GM21447 (cell line): ENCODE measurements around the gene TFIP11.

ENCODE experiments used
- ATAC-seq: cut with Tn5 transposase; IDR thresholded peaks from one replicate; pipeline ENCODE4 v1.9.1; 2021; ENCODE audit not compliant: unreplicated experiment

The TFIP11 gene

DNA sequence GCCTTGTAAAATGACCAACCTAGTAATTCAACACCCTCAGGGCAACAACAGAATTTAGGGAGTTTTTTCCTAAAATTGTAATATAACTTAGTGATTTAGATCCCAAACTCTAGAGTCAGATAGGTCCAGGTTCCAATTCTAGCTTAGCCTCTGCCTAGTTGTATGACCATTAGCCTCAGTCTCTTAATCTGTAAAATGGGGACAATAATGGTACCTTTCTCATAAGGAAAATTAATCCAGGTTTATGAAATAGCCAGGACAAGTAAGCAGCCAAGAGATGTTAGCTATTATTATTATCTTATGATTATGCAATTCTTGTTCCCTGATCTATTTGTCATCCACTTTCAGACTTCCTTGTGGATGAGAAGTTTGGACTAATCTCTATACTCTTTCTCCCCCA, 4.1 kb downstream of the TFIP11 start:
- ATAC-seq, result no peak

- ATAC-seq, result no peak
Measured at GRCh38 chr22:26503758-26504157, 8.5 kb downstream of the TFIP11 start.

DNA sequence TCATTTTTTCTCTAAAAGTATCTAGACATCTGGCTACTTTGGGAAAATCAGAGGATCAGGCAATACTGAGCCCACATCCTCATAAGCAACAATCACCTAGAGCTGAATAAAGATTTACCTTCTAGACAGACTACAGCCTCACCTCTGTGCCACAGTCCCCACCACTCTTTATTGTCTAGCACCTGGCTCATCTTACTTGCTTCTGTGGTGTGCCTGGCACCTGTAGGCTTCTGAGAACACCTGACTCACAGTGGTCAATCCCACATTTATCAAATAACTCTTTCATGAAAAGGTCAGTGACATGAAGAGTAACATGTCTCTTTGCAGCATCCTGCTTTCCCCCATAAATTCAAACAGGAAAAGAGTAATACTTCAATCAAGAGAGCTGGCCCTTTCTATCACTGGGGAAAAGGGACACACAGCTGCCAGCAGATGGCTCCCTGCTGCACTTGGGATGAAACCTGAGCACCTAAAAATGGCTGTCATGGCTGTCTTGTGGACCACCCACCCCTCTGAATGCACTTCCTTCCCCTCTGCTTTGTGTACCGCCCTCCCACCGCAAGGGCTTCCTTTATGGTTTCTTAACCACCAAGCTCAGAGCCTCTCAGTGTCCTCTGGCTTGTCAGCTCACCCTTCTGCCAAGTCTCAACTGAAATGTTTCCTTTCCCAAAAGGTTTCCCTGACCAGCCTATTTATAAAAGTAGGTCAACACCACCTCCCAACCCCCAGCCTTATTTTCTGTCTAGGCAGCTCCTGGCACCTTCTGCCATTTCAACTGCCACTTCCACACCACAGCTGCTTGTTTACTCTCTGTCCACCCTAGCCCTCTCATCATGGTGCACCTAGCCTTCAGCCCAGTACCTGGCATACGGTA, 9.3 kb downstream of the TFIP11 start:
- no peak for ATAC-seq

DNA sequence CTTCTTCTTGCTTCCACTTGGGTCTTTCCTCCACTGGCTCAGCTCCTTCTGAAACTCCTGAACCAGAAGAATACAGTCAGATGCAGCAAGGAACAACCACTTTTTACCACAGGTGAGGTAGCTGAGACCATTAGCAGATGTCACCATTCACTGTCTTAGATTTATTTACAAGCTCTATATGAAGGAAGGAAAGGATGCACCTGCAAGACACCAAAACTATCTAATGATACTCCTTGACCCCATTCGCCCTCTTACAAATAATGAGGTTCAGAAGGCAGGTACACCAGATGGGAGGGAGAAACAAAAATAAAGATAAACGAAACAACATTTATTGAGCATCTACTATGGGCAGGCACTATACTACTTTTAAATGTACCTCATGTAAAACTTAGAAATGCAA, 10.3 kb downstream of the TFIP11 start:
- ATAC-seq, result no peak

DNA sequence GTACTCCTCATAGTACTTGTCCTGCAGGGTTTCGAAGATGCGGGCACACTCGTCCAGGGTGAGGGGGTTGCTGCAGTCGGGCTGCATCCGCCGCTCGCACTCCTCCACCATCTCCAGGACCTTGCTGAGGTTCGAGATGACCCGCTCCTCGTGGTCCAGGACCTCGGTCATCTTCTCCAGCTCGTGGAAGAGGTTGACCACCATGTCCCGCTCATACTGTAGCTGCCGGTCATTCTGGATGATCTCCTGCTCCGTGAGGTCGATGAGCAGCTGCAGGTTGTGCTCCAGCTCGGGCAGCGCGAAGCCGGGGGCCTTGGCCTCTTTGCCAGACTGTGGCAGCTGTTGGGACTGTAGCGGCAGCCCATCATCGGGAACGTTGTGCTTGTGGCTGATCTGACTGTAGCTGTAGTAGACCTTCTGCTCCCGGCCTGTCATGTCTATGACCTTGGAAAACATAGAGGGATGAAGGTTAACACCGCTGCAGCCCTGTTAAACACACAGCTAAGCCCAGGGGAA, 13.0 kb downstream of the TFIP11 start:
- ATAC-seq, result no peak

DNA sequence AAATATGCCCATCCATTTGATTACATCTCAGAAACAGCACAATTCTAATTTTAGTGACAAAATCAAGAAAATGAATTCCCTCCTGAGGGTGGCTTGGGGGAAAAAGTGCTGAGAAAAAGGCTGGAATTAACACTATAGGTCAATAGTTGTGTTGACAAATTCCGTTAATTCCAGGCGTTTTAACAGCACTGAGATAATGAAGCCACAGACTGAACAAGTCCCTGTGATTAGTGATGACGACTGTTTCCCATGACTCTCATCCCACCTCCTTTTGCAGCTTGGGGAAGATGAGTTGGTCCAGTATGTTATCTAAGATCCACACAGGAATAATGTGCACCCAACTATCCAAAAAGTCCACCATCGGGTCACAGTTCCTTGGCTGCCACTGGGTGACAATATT, 15.8 kb downstream of the TFIP11 start:
- no peak for ATAC-seq

DNA sequence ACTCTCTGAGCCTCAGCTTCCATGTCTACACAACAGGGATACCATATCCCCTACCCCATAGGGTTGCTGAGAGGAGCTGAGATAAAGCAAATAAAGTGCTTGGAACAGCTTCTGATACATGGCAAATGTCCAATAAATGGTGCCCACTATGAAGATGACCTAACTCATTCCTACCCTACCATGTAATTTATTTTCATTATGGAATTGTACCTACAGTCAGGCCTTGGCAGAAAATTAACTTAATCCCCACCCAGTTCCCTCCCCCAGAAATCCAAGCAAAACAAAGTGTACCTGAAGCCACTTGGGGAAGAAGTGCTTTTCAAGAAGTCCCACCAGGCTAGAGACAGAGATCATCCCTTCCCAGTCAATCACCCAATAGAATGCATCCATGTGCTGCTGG, 17.8 kb downstream of the TFIP11 start:
- no peak for ATAC-seq

- ATAC-seq, result no peak
Measured at GRCh38 chr22:26492220-26492619, 20.1 kb downstream of the TFIP11 start.

GRCh38 chr22:26489447-26490036, 22.7 kb downstream of the TFIP11 start:
- ATAC-seq, result no peak

GRCh38 chr22:26487996-26488395, 24.3 kb downstream of the TFIP11 start:
- no peak for ATAC-seq

DNA sequence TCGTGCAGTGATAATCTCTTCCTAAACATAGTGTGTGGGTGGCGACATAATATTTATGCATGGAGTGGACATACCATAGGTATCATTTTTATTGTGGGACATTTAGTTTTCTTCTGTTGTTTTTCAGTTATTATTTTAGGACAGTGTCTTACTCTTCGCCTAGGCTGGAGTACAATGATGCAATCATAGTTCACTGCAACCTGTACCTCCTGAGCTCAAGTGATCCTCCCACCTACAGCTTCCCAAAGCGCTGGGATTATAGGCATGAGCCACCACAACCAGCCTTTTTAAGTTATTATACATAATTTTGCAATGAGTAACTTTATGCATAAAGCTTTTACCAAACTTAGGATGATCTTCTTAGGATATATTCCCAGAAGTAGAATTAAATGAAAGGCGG, 25.9 kb downstream of the TFIP11 start:
- ATAC-seq, result no peak

- ATAC-seq, result no peak
Measured at GRCh38 chr22:26485806-26486390, 26.4 kb downstream of the TFIP11 start.

DNA sequence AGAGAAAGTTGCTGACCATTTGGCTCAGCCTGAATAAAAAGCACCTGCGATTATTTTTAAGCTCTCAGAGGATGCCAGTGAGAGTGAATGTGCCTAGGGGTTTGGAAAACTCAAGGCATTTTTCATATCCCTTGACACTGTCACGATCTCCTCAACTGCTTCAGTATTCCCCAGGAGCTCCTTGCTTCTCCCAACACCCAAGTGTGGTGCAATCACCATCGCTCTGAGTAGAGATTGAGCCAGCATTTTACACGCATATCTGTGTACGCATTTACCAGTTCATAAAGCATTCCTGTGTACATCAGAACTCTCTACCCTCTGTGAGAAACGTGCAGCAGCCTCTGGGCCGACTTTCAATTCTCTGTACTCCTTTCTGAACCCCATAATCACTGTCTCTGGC, 27.3 kb downstream of the TFIP11 start:
- ATAC-seq, result no peak

DNA sequence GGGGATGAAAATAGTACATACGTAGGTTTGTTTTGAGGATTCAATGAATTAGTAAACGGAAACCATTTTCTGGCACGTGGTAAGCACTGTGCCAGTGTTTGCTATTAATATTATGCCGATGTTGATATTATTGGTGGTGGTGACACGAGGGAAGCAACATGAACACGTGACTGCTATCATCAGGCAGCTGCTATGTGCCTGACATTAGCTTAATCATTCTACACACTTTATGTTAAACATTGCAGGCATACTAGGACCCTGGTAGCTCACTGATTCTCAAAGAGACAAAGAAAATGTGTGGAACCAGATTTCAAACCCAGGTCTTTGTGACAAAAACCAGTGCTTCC, 27.9 kb downstream of the TFIP11 start:
- no peak for ATAC-seq

- peak; percentile 49 for ATAC-seq
Measured at GRCh38 chr22:26483439-26484359, 28.6 kb downstream of the TFIP11 start, which contains the start of the genes HPS4 and SRRD. TSS of gene HPS4 (minus strand) at chr22:26483783. CDS start at chr22:26481762, 2,021 bp downstream. TSS of gene SRRD (plus strand) at chr22:26483877. CDS start at chr22:26483891, 14 bp downstream.

DNA sequence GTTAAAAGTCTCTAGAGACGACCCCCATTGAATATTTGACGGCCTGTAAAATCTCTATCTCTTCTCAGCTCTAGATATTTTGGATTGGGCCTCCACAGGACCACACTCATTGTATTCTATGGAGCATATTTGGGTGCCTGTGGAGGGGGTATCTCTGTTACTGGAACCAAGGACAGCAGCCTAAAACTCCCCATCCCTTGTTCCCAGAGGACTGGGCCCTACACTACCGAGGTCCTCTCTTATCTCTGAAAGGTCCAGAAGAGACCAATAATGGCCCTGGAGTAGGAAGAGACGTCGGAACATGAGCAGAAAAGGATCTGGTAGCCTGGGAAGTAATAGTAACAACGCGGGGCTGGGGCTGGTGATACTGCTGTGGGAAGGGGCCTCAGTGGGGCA, 29.2 kb downstream of the TFIP11 start:
- no peak for ATAC-seq

DNA sequence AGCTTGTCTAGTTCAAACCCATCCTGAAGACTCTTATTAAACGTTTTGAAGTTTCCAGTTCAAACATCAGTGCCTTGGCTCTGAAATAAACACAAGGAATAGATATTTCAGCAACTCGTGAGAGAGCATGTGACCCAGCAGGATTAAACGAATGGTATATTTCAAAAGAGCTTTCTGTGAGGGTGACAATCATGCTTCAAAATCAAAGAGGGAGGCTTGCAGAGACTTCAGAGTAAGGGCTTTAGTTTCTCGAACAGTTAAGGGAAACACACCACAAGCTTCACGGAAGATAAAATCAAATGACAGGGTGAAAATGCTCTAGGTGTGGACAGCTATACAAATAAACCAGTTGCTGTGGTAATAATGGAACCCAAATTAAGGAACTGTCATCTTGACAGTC, 30.1 kb downstream of the TFIP11 start:
- no peak for ATAC-seq

DNA sequence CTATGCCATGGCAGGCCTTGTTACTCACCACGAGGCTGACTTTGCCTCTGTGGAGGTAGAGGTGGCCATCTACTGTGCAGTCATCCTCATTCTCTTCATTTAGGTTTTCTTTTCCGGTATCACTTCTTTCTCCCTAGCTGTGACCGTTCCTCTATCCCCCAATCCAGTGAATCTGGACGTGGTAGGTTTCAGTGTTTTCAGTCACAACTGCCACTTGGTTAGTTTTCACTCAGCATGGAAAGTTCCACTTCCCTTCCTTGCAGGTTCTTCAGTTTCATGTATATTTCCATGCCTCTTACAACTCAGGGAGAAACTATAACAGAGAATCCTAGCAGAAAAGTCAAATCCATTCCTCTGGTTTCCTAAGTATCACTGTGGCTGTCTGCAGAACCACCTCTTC, 30.6 kb downstream of the TFIP11 start:
- ATAC-seq, result no peak

DNA sequence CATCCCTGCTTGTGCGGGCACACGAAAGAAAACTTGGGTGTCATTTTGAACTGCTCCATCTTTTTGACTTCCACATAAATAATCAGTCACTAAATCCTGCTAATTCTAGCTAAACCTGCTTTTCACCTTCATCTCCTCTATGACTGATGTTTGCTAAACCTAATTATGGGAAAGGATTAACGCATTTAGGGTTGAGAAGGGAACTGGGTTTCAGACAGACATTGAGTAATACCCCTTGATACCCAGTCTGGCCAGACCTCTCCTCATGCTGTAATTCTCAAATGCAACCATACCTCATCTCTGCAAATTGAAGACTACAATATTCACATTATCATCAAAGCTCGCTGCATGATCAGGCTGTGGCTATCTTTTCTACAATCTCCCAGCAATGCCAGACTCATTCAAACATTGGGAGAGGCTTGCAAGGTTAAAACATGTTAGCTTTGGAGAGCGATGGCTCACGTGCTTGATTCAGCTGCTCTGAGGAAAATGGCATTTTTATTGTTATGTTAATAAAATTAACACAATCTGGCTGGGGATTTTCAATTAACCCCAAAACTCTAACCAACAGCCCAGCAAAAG, 31.1 kb downstream of the TFIP11 start:
- ATAC-seq, result no peak

- ATAC-seq, result no peak
Measured at GRCh38 chr22:26480611-26480932, 31.7 kb downstream of the TFIP11 start.
